Kidney (tissue), 14 donors: Measurements from ENCODE around the gene OTOP3. TPM values are rescaled to one million over a fixed set of nuclear protein-coding genes. Genes with fewer than 3 reads are reported as not detected.

Experiments used
- DNase-seq, 5 donors: peaks; one replicate each; pipeline ENCODE4 v3.0.0-alpha.2; 2013 to 2020
- FAIRE-seq: peaks from 2 replicates; lab custom pipeline; 2012; peaks lifted over from hg19 to GRCh38; lab: Jason Lieb, UNC
- H3K27ac ChIP-seq, 2 donors: one replicate each; pipeline ENCODE4 v1.7.0; 2013; ENCODE audit warnings: low read depth in 2 of 2, low read length in 2 of 2, inconsistent platforms in 1 of 2
- H3K27me3 ChIP-seq: one replicate; pipeline ENCODE4 v1.7.1; 2013; ENCODE audit warnings: low read length, inconsistent platforms; ENCODE audit not compliant: control insufficient read depth, insufficient read depth
- H3K36me3 ChIP-seq, 3 donors: one replicate each; pipeline versions ENCODE4 v1.7.0 to v1.7.1; 2013; ENCODE audit warnings: low read length in 3 of 3, control low read depth in 1 of 3, inconsistent platforms in 1 of 3; ENCODE audit not compliant: insufficient read depth in 3 of 3, control insufficient read depth in 2 of 3
- H3K4me1 ChIP-seq, 3 donors: one replicate each; pipeline versions ENCODE4 v1.7.0 to v1.7.1; 2013; ENCODE audit warnings: low read length in 3 of 3, inconsistent platforms in 1 of 3, low read depth in 1 of 3; ENCODE audit not compliant: control insufficient read depth in 2 of 3, insufficient read depth in 2 of 3
- H3K4me3 ChIP-seq, 3 donors: one replicate each; pipeline versions ENCODE4 v1.7.0 to v1.8.1; 2013; ENCODE audit warnings: low read length in 3 of 3, control low read depth in 1 of 3, inconsistent platforms in 1 of 3
- H3K9ac ChIP-seq, 3 donors: one replicate each; pipeline versions ENCODE4 v1.7.0 to v1.7.1; 2013; ENCODE audit warnings: low read length in 3 of 3, control low read depth in 1 of 3, inconsistent platforms in 1 of 3
- H3K9me3 ChIP-seq, 3 donors: one replicate each; pipeline versions ENCODE4 v1.7.0 to v1.7.1; 2013; ENCODE audit warnings: low read length in 3 of 3, control low read depth in 1 of 3, inconsistent platforms in 1 of 3; ENCODE audit not compliant: control insufficient read depth in 2 of 3, insufficient read depth in 1 of 3
- CTCF ChIP-seq: IDR thresholded peaks from 3 replicates; pipeline ENCODE4 v1.5.1; 2012; ENCODE audit warnings: mild to moderate bottlenecking, moderate library complexity, borderline replicate concordance; ENCODE audit not compliant: insufficient read depth; ENCODE audit errors: extremely low read depth
- intact Hi-C: fragments of 100-400 bp; cut with DNase I; formaldehyde crosslinking; loops from one replicate; pipeline ENCODE4 v1.11.1; 2022
- polyA plus RNA-seq: library from polyadenylated mRNA; stranded (reverse); fragments of 350-450 nt; fragmentation: Illumina TruSeq; extraction: RNeasy Lipid Tissue Mini Kit (QIAGEN cat#74804); gene quantifications from one replicate; pipeline ENCODE4 v1.2.3, GENCODE V29; 2014; ENCODE audit warnings: low read depth, low replicate concordance; ENCODE audit not compliant: insufficient read depth
- total RNA-seq: library from RNA; stranded (reverse); fragmentation: NEBNext Ultra II Directional; extraction: Animal tissue kit (Norgen Biotek cat#: 25700); gene quantifications from one replicate; pipeline ENCODE4 v1.2.1, GENCODE V29; 2021
- donor health status: control.
- donor health status: control.
- donor health status: control.
- donor health status: control.
- donor health status: control.
- donor health status: DM: yes; HTN: yes; CAD: no.
- donor health status: Normal renal cell carcinoma (clear cell type).

The OTOP3 gene
- total and polyA plus RNA-seq, 2 donors from 2014 or later: not detected

- intact Hi-C loops: no loop called here
- Histone ChIP-seq H3K9me3 (no peaks in the 10 kb centered on the region), H3K4me1 (no peaks in the 10 kb centered on the region), H3K9ac (no peak overlapping the region), H3K36me3 (no peaks in the 10 kb centered on the region), H3K4me3 (no peak overlapping the region), H3K27me3 (no peaks in the 10 kb centered on the region), H3K27ac (no peak overlapping the region)
- no peak for TF ChIP-seq CTCF
- FAIRE-seq (no peak), DNase-seq (no peak)
Measured at GRCh38 chr17:74954115-74954514, 18.4 kb downstream of the OTOP3 start.

- DNase-seq (no peak), FAIRE-seq (no peak)
- no peak for TF ChIP-seq CTCF
- intact Hi-C loops: no loop called here
- Histone ChIP-seq H3K36me3 (no peaks in the 10 kb centered on the region), H3K9me3 (no peaks in the 10 kb centered on the region), H3K4me3 (no peak overlapping the region), H3K27me3 (no peaks in the 10 kb centered on the region), H3K27ac (no peak overlapping the region), H3K9ac (no peak overlapping the region), H3K4me1 (no peaks in the 10 kb centered on the region)
Measured at GRCh38 chr17:74954665-74955421, 19.1 kb downstream of the OTOP3 start.

GRCh38 chr17:74956093-74956492 lies 20.4 kb downstream of the OTOP3 start:
- H3K9me3 ChIP-seq: no peaks in the 10 kb centered on the region
- intact Hi-C loops: no loop called here
- H3K4me3 ChIP-seq: no peak overlapping the region
- no peak for DNase-seq
- no peaks in the 10 kb centered on the region for H3K27me3 ChIP-seq
- no peak overlapping the region for H3K27ac ChIP-seq
- H3K9ac ChIP-seq: no peak overlapping the region
- H3K4me1 ChIP-seq: no peaks in the 10 kb centered on the region
- TF ChIP-seq CTCF: no peak
- no peaks in the 10 kb centered on the region for H3K36me3 ChIP-seq
- FAIRE-seq: no peak
